ENCODE results near the gene RBM5. TPM values are rescaled to one million over a fixed set of nuclear protein-coding genes. Genes with fewer than 3 reads are reported as not detected.

The RBM5 gene
- total RNA-seq, 1 donor from 2014 or later = 124 TPM

DNA sequence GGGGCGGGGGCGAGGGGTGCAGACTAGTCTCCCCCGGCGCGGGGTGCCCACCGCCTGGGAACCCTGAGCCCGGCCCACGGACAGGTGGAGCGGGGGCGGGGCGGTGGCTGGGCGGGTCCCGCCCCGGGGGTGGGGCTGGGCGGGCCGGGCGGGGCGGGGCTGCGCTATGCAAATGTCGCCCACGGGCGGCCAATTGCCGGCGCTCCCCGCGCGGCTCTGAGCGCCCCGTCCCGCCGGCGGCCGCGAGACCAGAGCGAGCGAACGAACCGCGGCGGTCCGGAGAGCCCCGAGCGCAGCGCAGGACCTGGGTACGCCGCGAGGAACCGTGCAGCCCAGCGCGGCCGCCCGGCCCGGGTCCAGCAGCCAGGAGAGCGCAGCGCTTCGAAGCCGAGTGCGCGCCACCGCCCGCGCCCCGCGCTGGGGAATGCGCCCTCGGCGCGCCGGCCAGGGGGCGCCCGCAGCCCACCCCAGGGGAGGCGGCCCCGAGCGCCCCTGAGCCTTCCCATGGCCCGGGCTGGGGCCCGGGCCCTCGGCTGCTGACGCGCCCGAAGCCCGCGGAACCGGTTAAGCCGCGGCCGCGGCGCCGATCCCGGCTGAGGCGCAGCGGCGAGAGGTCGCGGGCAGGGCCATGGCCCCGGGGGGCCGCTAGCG is 66.2 kb downstream of the RBM5 start, which contains the start of gene SEMA3F:
Gene SEMA3F, plus strand, starts transcription at position 485 of the 651 bp plus-strand sequence. CDS start 4,299 bp downstream, outside the sequence.
- peak; percentile 51 for DNase-seq (ENCODE audit: low read depth)
- peak within 1 kb of the TSS; percentile 86 for H3K4me2 ChIP-seq (ENCODE audit: low read length)
- H3K36me3 ChIP-seq (ENCODE audit: insufficient read depth, low read length) = no peaks in the 10 kb centered on the region
- Mint-ChIP-seq H3K4me3 (ENCODE audit: unreplicated experiment) (peak within 1 kb of the TSS; percentile 87), H3K4me1 (ENCODE audit: low read depth, unreplicated experiment) (peaks cover 13% of the 10 kb centered on the region), H3K9me3 (ENCODE audit: unreplicated experiment) (peaks cover 2% of the 10 kb centered on the region), H3K36me3 (ENCODE audit: low read depth, unreplicated experiment) (no peaks in the 10 kb centered on the region), H3K27me3 (ENCODE audit: low read depth, unreplicated experiment) (peaks cover 48% of the 10 kb centered on the region), H3K27ac (ENCODE audit: unreplicated experiment) (no peak within 1 kb of the TSS)
- TF ChIP-seq CTCF (IDR thresholded peaks at IDR 0.05; ENCODE audit: insufficient read depth, low read depth, low read length) (no peak), EZH2 (IDR thresholded peaks at IDR 0.05; ENCODE audit: insufficient read depth, low read length) (no peak)
- H3K4me3 ChIP-seq (ENCODE audit: insufficient read depth, low read depth, low read length) = peak within 1 kb of the TSS; percentile 52
- H3K79me2 ChIP-seq (ENCODE audit: insufficient read depth, low read length) = no peaks in the 10 kb centered on the region
- H3K27me3 ChIP-seq (ENCODE audit: insufficient read depth, low read length) = peaks cover 9% of the 10 kb centered on the region
- H3K9ac ChIP-seq (ENCODE audit: low read length) = peak within 1 kb of the TSS; percentile 62
- no peaks in the 10 kb centered on the region for H4K20me1 ChIP-seq (ENCODE audit: insufficient read depth, low read length)
- H3K27ac ChIP-seq (ENCODE audit: low read depth, low read length) = no peak within 1 kb of the TSS
- no peaks in the 10 kb centered on the region for H3K9me3 ChIP-seq (ENCODE audit: insufficient read depth, low read depth, low read length)
- peak within 1 kb of the TSS; percentile 60 for H2AFZ ChIP-seq (ENCODE audit: low read depth, low read length)
- peaks cover 15% of the 10 kb centered on the region for H3K4me1 ChIP-seq (ENCODE audit: insufficient read depth, low read length)
- FAIRE-seq = no peak

GRCh38 chr3:50155491-50155878 is 66.8 kb downstream of the RBM5 start:
- no peaks in the 10 kb centered on the region for H4K20me1 ChIP-seq (ENCODE audit: insufficient read depth, low read length)
- Mint-ChIP-seq H3K4me1 (ENCODE audit: low read depth, unreplicated experiment) (peaks cover 13% of the 10 kb centered on the region), H3K36me3 (ENCODE audit: low read depth, unreplicated experiment) (no peaks in the 10 kb centered on the region), H3K27me3 (ENCODE audit: low read depth, unreplicated experiment) (peaks cover 46% of the 10 kb centered on the region), H3K4me3 (ENCODE audit: unreplicated experiment) (peak overlapping the region; percentile 87), H3K27ac (ENCODE audit: unreplicated experiment) (no peak overlapping the region), H3K9me3 (ENCODE audit: unreplicated experiment) (peaks cover 2% of the 10 kb centered on the region)
- peaks cover 9% of the 10 kb centered on the region for H3K27me3 ChIP-seq (ENCODE audit: insufficient read depth, low read length)
- no peaks in the 10 kb centered on the region for H3K79me2 ChIP-seq (ENCODE audit: insufficient read depth, low read length)
- peak overlapping the region; percentile 10 for H2AFZ ChIP-seq (ENCODE audit: low read depth, low read length)
- H3K27ac ChIP-seq (ENCODE audit: low read depth, low read length) = no peak overlapping the region
- no peaks in the 10 kb centered on the region for H3K9me3 ChIP-seq (ENCODE audit: insufficient read depth, low read depth, low read length)
- H3K36me3 ChIP-seq (ENCODE audit: insufficient read depth, low read length) = no peaks in the 10 kb centered on the region
- peak overlapping the region; percentile 59 for H3K9ac ChIP-seq (ENCODE audit: low read length)
- peak overlapping the region; percentile 86 for H3K4me2 ChIP-seq (ENCODE audit: low read length)
- FAIRE-seq (no peak), DNase-seq (ENCODE audit: low read depth) (no peak)
- peaks cover 15% of the 10 kb centered on the region for H3K4me1 ChIP-seq (ENCODE audit: insufficient read depth, low read length)
- TF ChIP-seq EZH2 (IDR thresholded peaks at IDR 0.05; ENCODE audit: insufficient read depth, low read length) = no peak
- no peak for TF ChIP-seq CTCF (IDR thresholded peaks at IDR 0.05; ENCODE audit: insufficient read depth, low read depth, low read length)
- H3K4me3 ChIP-seq (ENCODE audit: insufficient read depth, low read depth, low read length) = peak overlapping the region; percentile 52

DNA sequence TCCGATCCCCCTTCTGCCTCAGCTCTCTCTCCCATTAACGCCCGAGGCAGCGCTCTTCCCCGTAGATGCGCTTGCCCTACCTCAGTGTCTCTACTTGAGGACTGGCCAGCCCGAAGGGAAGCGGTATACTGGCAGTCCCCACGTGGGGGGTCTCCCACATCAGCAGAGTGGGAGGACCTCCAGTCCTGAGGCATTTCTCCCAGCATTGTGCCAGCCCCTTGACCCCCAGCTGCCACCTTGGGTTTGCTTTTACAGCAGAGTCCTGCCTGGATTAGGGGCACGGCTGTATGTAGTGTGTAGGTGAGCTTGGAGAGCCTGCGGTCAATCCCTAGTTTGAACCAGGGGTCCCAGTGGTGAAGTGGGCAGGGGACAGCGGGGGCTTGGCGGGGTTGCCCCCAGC is 67.2 kb downstream of the RBM5 start:
- Mint-ChIP-seq H3K4me3 (ENCODE audit: unreplicated experiment) (peak overlapping the region; percentile 87), H3K27me3 (ENCODE audit: low read depth, unreplicated experiment) (peaks cover 44% of the 10 kb centered on the region), H3K4me1 (ENCODE audit: low read depth, unreplicated experiment) (peaks cover 13% of the 10 kb centered on the region), H3K9me3 (ENCODE audit: unreplicated experiment) (peaks cover 2% of the 10 kb centered on the region), H3K36me3 (ENCODE audit: low read depth, unreplicated experiment) (no peaks in the 10 kb centered on the region), H3K27ac (ENCODE audit: unreplicated experiment) (no peak overlapping the region)
- H3K9ac ChIP-seq (ENCODE audit: low read length) = peak overlapping the region; percentile 62
- H3K4me2 ChIP-seq (ENCODE audit: low read length) = peak overlapping the region; percentile 86
- no peak overlapping the region for H3K27ac ChIP-seq (ENCODE audit: low read depth, low read length)
- DNase-seq (ENCODE audit: low read depth) (no peak), FAIRE-seq (no peak)
- H3K4me3 ChIP-seq (ENCODE audit: insufficient read depth, low read depth, low read length) = peak overlapping the region; percentile 52
- TF ChIP-seq EZH2 (IDR thresholded peaks at IDR 0.05; ENCODE audit: insufficient read depth, low read length) (no peak), CTCF (IDR thresholded peaks at IDR 0.05; ENCODE audit: insufficient read depth, low read depth, low read length) (no peak)
- no peaks in the 10 kb centered on the region for H3K36me3 ChIP-seq (ENCODE audit: insufficient read depth, low read length)
- peaks cover 16% of the 10 kb centered on the region for H3K4me1 ChIP-seq (ENCODE audit: insufficient read depth, low read length)
- peak overlapping the region; percentile 10 for H2AFZ ChIP-seq (ENCODE audit: low read depth, low read length)
- peaks cover 9% of the 10 kb centered on the region for H3K27me3 ChIP-seq (ENCODE audit: insufficient read depth, low read length)
- H4K20me1 ChIP-seq (ENCODE audit: insufficient read depth, low read length) = no peaks in the 10 kb centered on the region
- no peaks in the 10 kb centered on the region for H3K79me2 ChIP-seq (ENCODE audit: insufficient read depth, low read length)
- no peaks in the 10 kb centered on the region for H3K9me3 ChIP-seq (ENCODE audit: insufficient read depth, low read depth, low read length)
